ENCODE results near the gene MUC3A. TPM values are rescaled to one million over a fixed set of nuclear protein-coding genes. Genes with fewer than 3 reads are reported as not detected.

The MUC3A gene
- total and polyA plus RNA-seq, 10 of the 15 experiments (the other 5 are each of a cell fraction or from before 2014, with no cell fraction given): 0.07 to 0.10 TPM; not detected in 8

GRCh38 chr7:100964630-100965029, 15.3 kb downstream of the MUC3A start:
- peaks cover 3 to 15% of the 10 kb centered on the region in 2 experiments; a peak in 3 of 4 replicates for H3K27me3 ChIP-seq (replicated peaks in 1 of 2; ENCODE audit: control insufficient read depth in 2 of 2, insufficient read depth in 2 of 2, low read length in 1 of 2)
- no peaks in the 10 kb centered on the region for H3K36me3 ChIP-seq (ENCODE audit: control insufficient read depth in 2 of 2, insufficient read depth in 2 of 2, low read length in 1 of 2)
- RAD21 ChIA-PET (ENCODE audit: unreplicated experiment): no interaction called here
- peak; percentile 57 for FAIRE-seq
- in situ Hi-C loops (cut with MboI) (loop anchor here (5.0 kb wide), 1 partner anchor 88 kb away; no protein-coding TSS in a partner anchor), intact Hi-C loops (cut with micrococcal nuclease; ENCODE audit: unreplicated experiment) (loop anchor here (5.0 kb wide), 1 partner anchor 72 kb away; no protein-coding TSS in a partner anchor)
- no peaks in the 10 kb centered on the region for H3K4me1 ChIP-seq (ENCODE audit: control insufficient read depth, insufficient read depth, low read length)
- CTCF ChIA-PET: no interaction called here
- H3K27ac ChIP-seq (ENCODE audit: control insufficient read depth, insufficient read depth): no peak overlapping the region
- peaks cover 3% of the 10 kb centered on the region for H4K20me1 ChIP-seq (ENCODE audit: control insufficient read depth, insufficient read depth)
- DNase-seq (ENCODE audit: low read depth, low spot score): no peak
- BruUV-seq (replicated peaks): no TSS peak
- no peaks in the 10 kb centered on the region; the same call in 2 of the 3 replicates for H3K9me3 ChIP-seq (replicated peaks; ENCODE audit: control insufficient read depth, insufficient read depth, low read length)
- no peak overlapping the region for H2AFZ ChIP-seq (ENCODE audit: control insufficient read depth, low read depth, low read length)
- TF ChIP-seq YBX1 (IDR thresholded peaks at IDR 0.05) (no peak), SKIL (IDR thresholded peaks at IDR 0.05; ENCODE audit: low read depth, poor library complexity, severe bottlenecking) (no peak), HCFC1 (IDR thresholded peaks at IDR 0.05; ENCODE audit: low read length) (no peak), FOS (IDR thresholded peaks at IDR 0.05; ENCODE audit: borderline replicate concordance, extremely low read depth, insufficient read length) (no peak), FOXM1 (IDR thresholded peaks at IDR 0.05; ENCODE audit: low read depth, low read length) (no peak), KLF5 (IDR thresholded peaks at IDR 0.05; ENCODE audit: partially characterized antibody) (no peak), DPF2 (IDR thresholded peaks at IDR 0.05) (no peak), ZNF592 (IDR thresholded peaks at IDR 0.05) (no peak), POU2F2 (IDR thresholded peaks at IDR 0.05; ENCODE audit: borderline replicate concordance, low read depth, low read length) (no peak), RB1 (IDR thresholded peaks at IDR 0.05; ENCODE audit: borderline replicate concordance) (no peak), HDGF (IDR thresholded peaks at IDR 0.05) (no peak), EP300 (IDR thresholded peaks at IDR 0.05; ENCODE audit: borderline replicate concordance in 1 of 2, control insufficient read depth in 1 of 2, low read depth in 2 of 2, low read length in 2 of 2) (no peak), ZSCAN29 (IDR thresholded peaks at IDR 0.05) (no peak)
- POLR2A ChIA-PET: no interaction called here
- H3K79me2 ChIP-seq (ENCODE audit: control insufficient read depth, insufficient read depth, low read length): no peaks in the 10 kb centered on the region
- SMC1A ChIA-PET (ENCODE audit: uncharacterized antibody, unreplicated experiment): no interaction called here
- 6% methylated on average over 6 of the region's 7 CpGs for WGBS (ENCODE audit: insufficient coverage, insufficient replicate concordance, low lambda C conversion rate, missing lambda C conversion rate)
- H3K4me2 ChIP-seq (ENCODE audit: control insufficient read depth, insufficient read depth): no peak overlapping the region
- H3K4me3 ChIP-seq: no peak overlapping the region
- H3K9ac ChIP-seq (ENCODE audit: control insufficient read depth, insufficient read depth, low read length): no peak overlapping the region
- no peak for ATAC-seq
